AG10803 (cell line): ENCODE data around the gene NFIL3.

Experiments
- DNase-seq: peaks from one replicate; pipeline ENCODE4 v3.0.0; 2010; ENCODE audit warnings: low read depth
- H3K4me3 ChIP-seq: 2 replicates; pipeline ENCODE4 v1.5.1; 2011; ENCODE audit warnings: mild to moderate bottlenecking, low read length, control low read depth
- CTCF ChIP-seq: conservative IDR thresholded peaks from 2 replicates; pipeline ENCODE4 v1.5.1; 2011; ENCODE audit warnings: mild to moderate bottlenecking, low read length, control low read depth, inconsistent platforms

NFIL3 gene

DNA sequence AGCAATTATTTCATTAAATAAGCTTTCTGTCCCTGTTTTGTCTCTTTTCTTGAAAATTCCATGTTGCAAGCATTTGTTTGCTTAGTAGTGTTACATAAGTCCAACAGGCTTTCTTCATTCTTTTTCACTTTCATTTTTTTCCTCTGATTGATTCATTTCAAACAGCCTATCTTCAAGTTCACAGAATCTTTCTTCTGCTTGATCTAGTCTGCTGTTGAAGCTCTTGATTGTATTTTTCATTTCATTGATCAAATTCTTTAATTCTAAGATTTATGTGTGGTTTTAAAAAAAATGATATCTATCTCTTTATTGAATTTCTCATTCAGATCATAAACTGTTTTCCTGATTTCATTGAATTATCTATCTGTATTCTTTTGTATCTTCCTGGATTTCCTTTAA, 20.4 kb upstream of the NFIL3 start:
- DNase-seq = no peak
- TF ChIP-seq CTCF = no peak

DNA sequence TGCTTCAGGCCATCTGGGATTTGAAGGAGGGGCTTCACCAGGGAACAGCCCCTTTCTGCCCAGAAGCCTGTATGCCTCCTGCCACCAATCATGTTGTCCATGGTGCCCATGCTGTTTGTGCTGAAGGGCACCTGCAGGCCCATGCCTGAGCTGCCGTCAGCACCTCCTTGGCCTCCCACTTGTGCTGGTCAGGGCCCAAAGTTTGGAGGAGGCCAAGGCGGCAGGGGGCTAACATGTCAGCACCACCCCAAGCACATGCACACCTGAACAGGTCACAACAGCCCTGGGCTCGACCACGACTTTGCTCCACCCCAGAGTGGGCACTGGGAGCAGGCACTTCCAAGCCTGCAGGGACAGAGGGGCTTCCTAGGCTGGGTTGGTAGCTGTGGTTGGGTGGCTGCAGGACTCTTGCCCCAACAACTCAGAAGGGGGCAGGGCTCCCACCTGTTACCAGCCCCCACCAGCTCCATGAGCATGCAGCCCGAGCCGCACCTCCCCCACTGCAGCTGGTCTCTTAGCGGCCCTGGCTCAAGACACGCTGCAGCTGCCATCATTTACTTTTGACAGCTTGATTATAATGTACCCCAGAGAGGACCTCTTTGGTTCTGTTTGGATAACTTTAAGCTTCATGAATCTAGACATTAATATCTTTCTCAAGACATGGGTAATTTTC, 19.8 kb upstream of the NFIL3 start:
- no peak overlapping the region for H3K4me3 ChIP-seq

More for the DNA sequence above, 20.4 kb upstream of the NFIL3 start:
- H3K4me3 ChIP-seq = no peak overlapping the region

GRCh38 chr9:91436841-91437240, 13.2 kb upstream of the NFIL3 start:
- no peak overlapping the region for H3K4me3 ChIP-seq
- no peak for TF ChIP-seq CTCF
- DNase-seq = no peak

More for the DNA sequence above, 19.8 kb upstream of the NFIL3 start:
- TF ChIP-seq CTCF = no peak
- no peak for DNase-seq

GRCh38 chr9:91433180-91433579, 9.5 kb upstream of the NFIL3 start:
- peak; percentile 93 for DNase-seq
- TF ChIP-seq CTCF = peak; percentile 71
- no peak overlapping the region for H3K4me3 ChIP-seq

GRCh38 chr9:91431485-91431884, 7.9 kb upstream of the NFIL3 start:
- no peak overlapping the region for H3K4me3 ChIP-seq
- no peak for TF ChIP-seq CTCF
- DNase-seq = no peak

DNA sequence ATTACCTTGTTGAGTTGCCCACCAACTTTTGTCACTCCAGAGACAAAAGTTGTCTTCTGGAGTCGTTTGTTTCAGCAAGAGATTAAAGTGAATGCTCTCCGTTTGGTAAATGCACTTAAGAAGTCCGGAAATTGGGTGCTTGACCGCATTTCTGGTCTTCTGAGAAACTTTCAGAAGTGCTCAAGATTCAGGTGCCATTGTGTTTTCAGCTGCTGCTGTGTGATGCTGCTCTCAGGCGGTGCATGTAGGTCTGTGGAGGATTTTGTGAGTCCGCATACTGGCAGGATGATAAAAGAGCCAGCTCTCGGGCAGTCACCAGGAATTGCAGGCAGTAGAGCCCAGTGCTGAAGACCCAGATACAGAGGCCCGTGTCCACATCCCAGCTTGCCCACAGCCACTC, 5.9 kb upstream of the NFIL3 start:
- no peak for TF ChIP-seq CTCF
- no peak overlapping the region for H3K4me3 ChIP-seq

DNA sequence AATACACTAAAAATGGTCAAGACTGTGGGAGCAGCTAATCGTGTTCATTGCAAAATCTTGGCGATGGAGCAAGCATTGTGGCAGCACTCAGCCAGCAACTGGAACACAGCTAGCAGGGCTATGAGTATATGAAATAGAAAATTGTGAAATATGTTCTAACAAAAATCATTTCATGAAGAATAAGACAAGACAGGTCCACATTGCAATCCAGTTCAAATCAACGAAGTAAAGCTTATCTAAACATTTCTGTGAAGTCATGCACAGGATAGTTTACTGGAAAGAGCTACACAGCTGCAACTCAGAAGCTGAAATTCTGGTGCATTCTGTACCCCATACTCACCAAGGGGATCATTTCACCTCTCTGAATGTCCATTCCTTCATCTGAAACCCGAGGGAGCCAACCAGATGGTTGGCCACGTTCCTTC, 5.3 kb upstream of the NFIL3 start:
- no peak for TF ChIP-seq CTCF
- DNase-seq = peak; percentile 78
- no peak overlapping the region for H3K4me3 ChIP-seq

More for the DNA sequence above, 5.9 kb upstream of the NFIL3 start:
- DNase-seq = no peak
